Stimulated activated CD8-positive, alpha-beta memory T cell treated with anti-CD3 and anti-CD28 coated beads, Interleukin-12 subunit alpha, Interleukin-12 subunit beta, amount 100 ng/mL, for 1 hour (primary cell): ENCODE data around the gene LRRC8B.
"Not testable (repeated sequence)": the region's sequence is repeated elsewhere in the genome, so short reads cannot be mapped to it uniquely, and the experiment has no call there.

ENCODE experiments used
- DNase-seq: peaks from one replicate; pipeline ENCODE4 v3.0.0-alpha.2; 2020; ENCODE audit warnings: low read depth

LRRC8B gene

DNA sequence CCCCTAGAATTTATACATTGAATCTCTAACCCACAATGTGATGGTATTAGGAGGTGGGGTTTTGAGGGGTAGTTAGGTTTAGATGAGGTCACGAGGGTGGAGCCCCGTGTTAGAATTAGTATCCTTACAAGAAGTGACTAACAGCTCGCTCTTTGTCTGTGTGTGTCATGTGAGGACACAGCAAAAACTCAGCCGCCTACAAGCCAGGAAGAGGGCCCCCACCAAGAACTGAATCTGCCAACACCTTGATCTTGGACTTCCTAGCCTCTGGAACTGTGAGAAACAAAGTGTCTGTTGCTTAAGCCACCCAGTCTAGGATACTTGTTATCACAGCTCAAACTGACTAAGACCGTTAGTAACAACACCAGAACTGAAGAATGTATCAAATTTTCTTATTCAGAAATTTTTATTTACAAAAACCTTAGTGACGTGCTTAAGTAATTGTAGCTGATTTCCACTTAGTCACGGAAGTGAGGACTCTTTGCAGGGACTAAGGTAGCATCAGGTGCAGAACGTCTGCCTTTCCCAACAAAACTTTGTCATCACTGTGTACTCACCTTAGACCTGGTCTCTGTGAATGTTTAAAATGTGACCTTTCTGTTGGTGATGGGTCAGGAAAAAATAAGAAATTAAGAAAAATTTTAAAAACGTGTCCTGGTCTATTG, 83.8 kb downstream of the LRRC8B start:
- peak; percentile 51 for DNase-seq

DNA sequence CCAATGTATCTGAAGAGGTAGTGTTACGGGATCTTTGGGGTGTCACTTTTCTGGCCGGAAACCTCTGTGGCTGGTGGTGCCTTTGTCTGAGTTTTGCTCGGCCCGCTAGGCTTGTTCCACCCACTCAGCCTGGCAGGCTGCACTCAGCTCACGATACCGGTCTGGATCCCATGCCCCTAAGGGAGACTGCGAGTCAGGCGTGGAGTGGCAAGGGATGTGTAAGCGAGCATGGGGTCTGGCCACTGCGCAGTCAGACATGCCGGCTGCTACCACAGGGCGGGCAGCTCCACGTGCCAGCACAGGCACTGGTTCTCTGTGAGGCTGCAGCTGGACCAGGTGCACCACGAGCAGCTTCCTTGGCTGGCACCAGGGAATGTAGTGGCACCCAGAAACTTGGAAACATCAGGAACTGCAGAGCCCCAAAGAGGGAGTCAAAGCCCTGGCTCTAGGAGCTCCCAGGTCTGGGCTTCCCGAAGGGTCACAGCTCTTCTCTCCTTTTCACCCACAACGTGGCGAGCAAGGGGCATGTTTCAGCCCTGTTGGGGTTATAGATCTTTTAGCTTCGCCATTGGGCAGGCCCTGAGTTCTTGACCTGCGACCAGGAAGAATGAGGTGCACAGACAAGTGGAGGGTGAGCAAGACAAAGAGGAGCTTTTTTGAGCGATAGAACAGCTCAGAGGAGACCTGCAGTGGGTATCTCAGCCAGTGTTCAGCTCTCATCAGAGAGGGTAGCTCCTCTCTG, 84.5 kb downstream of the LRRC8B start:
- DNase-seq = no peak

DNA sequence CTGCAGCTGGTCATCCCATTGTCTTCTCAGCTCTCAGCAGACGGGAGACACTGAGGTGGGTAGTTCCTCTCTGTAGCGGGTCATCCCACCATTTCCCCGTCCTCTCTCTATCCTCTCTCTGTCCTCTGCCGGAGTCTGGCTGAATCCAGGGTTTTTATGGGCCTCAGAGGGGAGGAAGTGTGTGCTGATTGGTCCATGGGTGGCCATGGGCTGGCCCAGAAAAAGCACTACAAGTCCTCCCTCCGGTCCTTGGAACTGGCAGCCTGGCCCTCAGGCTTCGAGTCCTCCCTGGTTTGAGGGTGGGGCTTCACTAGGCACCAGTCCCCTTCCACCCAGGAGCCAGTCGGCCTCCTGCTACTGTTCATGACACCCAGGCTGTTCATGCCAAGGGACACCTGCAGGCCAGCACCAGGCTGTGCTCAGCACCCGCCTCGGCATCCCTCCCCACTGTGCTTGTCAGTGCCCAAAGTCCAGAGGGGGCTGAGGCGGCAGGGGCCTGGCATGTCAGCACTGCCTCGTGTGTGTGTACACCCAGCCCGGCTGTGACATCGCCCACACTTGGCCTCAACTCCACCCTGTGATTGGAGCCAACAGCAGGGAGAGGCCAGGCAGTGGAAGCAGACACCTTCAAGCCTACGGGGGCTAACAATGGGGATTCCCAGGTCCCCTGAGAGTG, 85.3 kb downstream of the LRRC8B start:
- DNase-seq = no peak

DNA sequence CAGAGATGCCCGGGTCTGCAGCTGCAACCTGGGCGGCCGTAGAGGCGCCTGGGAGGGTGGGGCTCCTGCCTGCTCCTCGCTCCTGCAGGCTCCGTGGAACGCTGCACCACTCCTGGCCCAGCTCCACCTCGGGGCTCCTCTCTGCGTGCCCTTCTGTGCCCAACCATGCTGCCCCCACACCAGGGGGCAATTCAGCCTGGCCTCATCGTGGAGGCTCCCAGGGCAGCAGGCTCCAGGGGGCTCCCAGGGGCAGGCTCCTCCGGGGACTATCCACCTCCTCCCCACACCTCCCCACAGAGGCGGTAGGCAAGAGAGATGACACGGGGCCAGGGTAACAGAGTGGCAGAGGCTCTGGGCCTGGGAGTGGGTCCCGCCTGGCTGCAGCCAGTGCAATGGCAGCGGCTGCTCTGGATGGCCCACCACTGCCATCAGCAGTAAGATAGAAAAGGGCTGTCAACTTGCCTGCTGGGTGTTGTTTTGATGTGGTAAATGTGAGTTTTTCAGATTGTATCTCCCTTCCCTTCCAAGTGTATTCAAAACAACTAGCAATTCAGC, 85.9 kb downstream of the LRRC8B start:
- no peak for DNase-seq

DNA sequence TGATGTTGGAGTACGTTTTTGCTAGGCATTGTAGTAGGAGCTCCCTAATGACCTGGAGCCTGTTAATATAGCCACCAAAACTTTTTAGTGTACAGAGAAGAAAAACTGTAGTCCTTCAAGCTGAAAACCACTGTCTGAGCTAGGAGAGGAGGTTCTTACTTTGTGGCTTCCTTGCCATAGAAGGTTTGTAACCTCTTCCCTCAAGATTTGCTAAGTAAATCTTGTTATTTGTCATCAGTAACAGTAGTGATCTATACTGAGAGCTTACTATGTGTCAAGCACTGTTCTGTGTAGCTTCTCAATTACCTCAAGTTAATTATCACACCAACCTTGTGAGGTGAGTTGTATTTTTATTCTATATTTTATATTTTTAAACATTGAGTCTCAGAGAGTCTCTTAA, 87.1 kb downstream of the LRRC8B start:
- no peak for DNase-seq

DNA sequence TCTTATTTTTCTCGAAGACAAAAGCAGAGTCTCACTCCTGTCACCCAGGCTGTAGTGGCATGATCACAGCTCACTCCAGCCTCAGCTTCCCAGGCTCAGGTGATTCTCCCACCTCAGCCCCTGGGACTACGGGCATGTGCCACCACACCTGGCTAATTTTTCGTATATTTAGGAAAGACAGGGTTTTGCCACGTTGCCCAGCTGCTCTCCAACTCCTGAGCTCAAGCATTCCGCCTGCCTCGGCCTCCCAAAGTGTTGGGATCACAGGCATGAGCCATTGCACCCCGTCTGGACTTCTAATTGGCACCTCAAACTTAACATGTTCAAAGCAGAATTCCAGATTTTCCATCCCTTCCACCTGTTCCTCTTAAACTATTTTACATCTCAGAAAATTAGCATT, 89.3 kb downstream of the LRRC8B start:
- no peak for DNase-seq

DNA sequence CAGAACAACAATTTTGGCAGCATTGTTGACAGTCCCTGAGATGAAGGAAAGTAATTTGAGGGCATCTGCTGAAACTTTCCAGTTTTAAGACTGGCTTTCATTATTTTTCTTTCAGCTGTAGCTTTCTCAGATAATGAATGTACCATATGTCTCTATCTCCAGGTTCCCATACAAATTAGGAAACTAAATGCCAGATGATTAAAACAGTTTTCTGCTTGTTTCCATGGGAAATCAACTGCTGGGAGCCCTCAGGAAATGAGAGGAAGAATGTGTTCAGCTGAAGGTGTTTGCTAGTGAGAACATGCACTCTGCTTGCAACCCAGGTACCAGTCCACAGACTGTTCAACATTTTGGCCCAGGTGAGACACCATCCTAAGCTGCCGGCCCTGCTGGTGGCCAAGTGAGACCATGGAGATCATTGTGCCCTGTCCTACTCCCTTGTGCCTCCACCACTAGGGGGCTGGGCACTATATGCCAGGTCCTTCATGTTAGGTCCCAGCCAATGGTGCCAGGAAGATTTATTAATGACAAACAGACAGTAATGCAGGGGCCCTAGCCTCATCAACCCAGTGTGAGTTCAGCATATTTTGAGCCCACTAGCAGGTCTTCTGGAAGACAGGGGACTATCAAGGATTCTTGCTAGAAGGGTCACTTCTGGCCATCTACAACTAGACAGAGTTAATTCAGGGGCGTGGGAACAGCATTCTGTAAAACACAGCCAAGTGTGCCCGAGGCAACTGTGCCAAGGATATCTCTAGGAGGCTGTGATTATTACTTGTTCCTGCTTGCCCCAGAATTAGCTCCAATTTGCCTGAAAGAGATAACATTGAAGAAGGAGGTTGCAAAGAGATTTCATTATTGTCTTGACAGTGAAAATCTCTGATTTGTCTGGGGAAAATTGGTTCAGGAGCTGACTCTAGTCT, 91.3 kb downstream of the LRRC8B start:
- no peak for DNase-seq

DNA sequence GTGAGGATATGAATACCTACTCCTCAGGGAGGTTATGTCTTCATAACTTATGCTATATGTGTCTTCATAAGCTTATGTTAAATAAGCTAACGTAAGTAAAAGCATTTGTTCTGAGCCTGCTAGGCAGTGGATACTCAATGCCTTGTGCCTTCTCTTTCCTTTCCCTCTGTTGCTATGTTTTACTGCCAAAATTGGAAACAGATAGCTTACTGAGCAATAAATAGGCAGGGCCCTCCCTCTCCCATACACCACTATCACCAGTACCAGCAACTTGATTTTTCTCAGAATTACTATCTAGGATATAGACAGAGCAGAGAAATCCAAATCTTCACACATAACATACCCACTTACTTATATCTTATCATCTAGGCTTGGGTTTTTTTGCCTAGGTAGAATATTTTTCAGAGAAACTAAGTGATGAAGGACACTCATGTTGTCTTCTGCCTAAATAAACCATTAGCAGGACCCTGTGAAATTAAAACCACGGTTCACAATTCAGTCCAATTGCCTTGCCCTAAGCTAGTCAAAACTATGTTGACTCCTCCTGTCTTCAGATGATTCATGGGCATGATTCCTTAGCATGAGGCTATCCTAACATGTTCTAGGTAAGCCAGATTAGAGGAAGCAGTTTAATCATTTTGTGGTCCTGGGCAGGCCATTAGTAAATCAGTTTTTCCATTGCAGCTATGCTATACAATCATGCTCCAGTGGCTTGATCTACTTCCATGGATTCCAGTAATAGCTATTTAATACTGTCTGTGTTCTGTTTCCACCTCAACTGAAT, 92.4 kb downstream of the LRRC8B start:
- no peak for DNase-seq

DNA sequence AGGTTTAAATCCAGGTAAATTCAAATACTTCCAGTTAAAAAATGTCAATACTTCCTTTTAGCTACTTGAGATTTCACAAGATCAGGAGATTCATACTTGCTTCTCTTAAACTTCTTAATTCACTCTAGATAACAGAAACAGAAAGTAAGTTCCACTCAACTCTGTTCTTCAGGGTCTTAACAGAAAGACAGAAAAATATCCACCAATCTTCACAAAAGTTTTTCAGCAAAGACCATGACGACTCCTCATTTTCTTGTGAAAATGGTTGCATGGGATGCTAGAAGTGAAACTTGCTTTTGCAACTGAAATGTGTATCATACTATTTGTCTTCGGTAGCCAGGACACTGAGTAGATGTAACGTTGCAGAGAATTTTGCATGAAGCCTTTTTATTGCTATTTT, 96.0 kb downstream of the LRRC8B start:
- DNase-seq = no peak

DNA sequence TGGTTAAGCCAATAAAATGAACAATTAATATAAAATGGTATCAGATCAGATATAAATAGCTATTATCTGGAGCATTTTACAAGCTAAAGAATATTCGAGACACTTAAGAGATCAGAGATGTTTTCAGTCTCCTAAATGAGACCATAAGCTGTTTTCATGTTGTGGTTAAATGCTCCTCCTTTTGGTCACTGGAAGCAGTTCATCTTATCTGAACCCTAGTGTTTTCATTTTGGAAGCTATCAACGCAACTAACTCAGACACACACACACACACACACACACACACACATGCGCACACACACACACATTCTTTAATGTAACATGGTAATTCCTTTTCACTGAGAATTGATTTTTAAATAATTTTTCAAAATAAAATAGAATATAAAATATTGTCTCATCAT, 98.3 kb downstream of the LRRC8B start:
- no peak for DNase-seq

DNA sequence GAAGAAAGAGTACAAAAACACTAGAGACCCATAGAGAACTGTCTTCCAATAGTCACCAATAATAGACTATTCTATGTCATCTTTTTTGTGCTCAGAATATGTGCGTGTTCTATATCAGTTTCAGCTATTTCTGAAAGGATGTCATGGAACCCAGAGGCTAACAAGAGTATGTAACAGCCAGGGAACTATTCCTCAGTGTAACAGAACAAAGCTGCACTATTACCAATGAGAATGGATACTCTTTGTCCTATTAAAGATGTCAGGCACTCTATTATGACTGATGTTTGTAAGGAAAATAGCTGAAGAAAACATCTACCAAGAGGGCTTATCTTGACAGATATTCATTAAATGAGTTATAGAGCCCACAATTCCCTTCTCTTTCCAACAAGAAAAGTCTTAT, 99.7 kb downstream of the LRRC8B start:
- no peak for DNase-seq

DNA sequence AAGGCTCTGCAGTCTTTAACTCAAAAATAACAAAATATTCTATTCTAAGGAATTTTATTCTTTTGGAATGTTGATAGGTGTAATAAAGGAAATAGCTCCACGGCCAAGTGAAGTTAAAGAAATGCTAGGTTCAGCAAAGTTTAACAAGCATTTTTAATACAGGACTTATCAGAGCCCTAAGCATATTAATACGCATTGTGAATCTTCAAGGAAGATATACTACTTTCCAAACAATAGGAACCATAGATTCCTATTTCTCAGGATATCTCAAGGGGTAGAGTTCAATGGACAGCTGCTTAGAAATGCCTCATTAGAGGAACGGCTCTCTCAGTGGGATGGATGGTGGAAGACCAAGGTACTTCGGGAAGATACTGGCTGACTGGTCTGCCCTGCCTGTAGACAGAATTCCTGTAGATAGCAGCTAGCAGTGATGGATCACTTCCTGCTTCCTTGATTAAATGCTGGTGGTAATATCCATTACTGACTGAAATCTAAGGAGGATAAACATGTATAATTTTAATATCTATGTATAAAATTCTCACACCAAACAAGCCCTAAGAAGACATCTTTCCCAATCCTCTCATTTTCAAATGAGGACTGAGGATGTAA, 100.2 kb downstream of the LRRC8B start:
- DNase-seq = no peak

DNA sequence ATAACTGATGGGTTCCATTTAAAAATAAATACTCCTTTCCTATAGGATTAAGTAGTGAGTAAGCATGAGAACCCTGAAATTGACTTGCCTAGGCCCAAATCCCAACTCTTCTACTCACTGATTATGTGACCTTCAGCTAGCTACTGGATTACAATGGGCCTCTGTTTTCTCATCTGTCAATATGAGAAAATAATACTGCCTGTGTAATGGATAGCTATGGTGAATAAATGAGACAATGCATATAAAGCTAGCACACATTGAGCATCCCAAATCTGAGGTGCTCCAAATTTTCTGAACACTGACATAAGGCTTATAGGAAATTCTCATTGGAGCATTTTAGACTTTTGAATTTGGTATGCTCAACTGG, 103.0 kb downstream of the LRRC8B start:
- DNase-seq = no peak

DNA sequence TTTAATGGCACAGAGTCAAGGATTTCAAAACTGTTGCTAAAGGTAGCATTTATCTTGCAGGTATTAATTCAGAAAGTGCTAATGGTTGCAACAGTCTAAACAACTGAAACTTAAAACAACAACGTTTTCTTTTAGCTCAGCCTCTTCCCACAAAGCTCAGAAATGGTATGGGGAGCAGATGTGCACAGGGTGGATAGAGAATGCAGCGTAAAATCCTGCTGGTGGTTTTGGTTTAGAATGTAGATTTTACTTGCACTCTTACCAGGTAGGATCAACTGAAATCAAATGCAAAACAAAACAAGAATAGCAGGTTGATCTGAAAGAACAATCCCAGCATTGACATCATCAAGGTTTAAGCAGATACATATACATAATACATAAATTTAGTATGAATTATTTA, 104.5 kb downstream of the LRRC8B start:
- no peak for DNase-seq

DNA sequence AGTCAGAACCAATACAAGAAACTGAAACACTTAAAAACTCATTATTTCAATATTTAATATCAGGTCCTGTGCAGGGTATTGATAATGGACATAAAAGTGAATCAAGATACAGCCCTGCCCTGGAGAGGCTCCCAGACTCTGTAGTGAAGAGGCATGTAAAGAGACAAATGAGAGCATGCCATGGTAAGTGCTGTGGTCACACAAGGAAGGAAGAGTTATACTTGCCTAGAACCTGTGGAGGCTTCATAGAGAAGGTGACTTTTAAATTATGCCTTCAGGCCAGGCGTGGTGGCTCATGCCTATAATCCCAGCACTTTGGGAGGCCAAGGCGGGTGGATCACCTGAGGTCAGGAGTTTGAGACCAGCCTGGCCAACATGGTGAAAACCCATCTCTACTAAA, 105.0 kb downstream of the LRRC8B start:
- not testable (repeated sequence) for DNase-seq

DNA sequence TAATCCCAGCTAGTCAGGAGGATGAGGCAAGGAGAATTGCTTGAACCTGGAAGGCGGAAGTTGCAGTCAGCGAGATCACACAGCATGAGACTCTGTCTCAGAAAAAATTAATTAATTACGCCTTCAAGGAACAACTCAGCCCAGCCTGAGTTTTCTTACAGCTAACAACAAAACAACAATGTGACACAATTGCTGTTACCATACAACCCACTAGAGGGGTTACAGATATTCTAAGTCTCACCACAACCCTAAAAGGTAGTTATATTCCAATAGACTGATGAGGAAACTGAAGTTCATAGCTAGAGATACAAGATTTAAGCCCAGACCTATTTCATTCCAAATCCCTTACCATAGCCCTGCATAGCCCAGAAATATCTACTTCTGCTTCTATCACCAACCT, 105.4 kb downstream of the LRRC8B start:
- DNase-seq = no peak

DNA sequence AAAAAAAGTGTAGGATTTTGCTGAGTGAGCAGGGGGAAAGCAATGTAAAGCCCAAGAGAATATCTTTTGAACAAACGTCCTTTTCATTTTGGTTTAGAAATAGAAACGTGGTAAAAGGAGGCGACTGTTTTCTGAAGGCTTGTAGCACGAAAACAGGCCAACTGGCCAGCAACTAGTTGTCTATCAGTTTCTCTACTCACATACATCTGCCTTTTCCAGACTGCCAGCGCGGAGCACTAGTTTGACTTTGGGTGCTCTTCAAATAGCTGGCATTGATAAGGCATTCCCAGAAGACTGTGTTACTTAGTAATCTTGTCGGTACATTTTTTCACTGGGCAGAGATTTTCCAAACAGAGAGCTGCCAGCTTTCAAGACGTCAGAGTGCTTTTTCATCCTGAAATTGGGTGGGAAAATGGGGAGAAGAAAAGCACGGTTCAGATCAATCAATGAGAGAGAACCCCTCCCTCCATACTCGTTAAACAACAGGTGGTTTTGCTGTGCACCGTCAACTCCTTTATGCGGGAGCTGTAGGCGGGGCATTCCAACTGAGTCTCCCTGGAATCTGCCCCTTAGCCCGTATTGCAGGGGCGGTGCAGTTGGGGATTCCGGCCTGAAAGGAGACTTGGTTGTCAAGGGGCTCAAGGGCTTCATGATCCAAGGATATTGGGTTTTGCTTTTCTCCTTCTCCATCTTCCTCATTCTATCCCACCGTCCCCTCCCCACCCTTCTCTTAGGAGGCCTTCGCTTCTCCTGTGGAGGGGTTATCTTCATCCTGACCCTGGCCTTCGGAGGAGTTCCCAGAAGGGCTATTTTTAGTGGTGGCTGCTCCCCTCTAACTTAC, 107.4 kb downstream of the LRRC8B start:
- DNase-seq = no peak

DNA sequence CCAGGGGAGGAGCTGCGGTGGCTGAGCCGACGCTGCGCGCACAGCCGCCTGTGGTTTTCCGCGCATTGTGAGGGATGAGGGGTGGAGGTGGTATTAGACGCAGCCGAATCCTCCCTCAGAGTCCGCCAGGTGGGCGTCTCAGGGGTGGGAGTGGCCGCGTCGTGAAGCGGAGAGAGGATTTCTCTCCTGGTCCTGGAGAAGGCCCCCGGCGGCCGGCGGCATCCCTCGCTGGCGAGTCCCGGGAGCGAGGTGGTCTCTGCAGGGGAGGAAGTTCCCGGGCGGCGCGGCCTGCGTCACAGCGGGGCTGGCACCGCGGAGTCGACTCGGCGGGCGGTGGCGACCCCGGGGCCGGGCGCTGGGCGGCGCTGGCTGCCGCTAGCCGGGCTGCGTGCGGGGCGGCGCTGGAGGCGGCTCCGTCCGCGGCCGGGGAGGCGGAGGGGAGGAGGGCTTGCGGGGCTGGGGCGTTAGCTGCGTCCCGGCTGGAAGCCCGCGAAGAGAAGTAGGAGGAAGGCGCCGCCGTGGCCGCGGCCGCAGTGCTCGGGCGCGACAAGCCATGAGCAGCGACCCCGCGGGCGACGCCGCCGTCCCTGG, 108.1 kb downstream of the LRRC8B start, which contains the start of gene LRRC8C:
Gene LRRC8C, plus strand, starts transcription at position 464 of the 591 bp plus-strand sequence. CDS start 53,354 bp downstream, outside the sequence.
- peak; percentile 70 for DNase-seq

DNA sequence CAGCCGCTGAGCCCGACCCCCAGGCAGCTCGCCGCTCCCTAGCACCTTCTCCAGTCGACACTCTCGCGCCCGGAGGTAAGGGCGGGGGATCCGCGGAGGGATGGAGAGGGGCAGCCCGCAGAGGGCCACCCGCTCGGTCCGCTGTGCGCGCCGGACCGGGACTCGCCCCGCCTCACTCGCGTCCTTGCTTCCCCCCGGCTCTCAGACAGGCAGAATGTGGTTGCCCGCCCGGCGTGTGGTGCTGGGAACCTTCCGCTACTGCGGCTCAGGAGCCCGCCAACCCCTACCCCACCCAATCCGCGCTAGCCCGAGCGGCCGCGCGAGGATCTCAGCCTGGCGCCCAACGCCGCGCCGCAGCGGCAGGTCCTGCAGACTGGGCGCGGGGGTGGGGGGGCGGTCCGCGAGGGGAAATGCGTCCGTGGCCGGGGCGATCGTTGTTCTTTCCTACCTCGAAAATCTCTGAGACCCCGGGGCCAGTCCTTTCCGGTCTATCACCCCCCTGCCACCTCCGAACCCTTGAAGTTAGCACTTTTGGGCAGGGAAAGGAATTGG, 108.7 kb downstream of the LRRC8B start:
- no peak for DNase-seq
